ENCODE measurements around the gene SP100. TPM values are rescaled to one million over a fixed set of nuclear protein-coding genes. Genes with fewer than 3 reads are reported as not detected.

The SP100 gene
- total RNA-seq, 2 donors from 2014 or later: 66.5 to 80.1 TPM

DNA sequence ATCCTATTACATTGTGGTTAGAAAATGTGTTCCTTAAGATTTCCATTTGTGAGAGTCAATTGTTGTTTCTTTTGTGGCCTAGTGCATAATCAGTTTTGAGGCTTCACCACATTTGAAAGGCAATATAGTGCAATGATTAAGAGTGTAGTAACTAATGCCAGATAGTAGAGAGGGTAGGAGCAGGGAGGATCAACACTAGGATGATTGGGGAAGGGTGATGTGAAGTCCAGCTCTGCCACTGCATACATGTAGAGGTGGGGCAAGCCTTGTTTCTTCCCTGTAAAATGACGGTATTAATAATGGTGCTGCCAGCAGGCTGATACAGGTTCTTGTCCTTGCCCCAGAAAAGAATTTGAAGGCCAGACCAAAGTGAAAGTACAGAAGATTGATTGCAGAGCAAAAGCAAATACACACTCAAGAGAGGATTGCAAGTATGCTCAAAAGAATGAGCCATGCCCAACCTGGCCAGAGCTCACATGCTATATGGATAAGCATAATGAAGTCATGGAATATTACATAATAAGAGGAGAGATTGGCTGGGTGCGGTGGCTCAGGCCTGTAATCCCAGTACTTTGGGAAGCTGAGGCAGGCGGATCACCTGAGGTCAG is 8.0 kb downstream of the SP100 start:
- H3K27ac ChIP-seq: no peak overlapping the region
- no peak overlapping the region for H3K4me3 ChIP-seq
- H3K9me3 ChIP-seq: peaks cover 0 to 3% of the 10 kb centered on the region in 2 donors
- no peak for DNase-seq (ENCODE audit: low spot score)
- H3K27me3 ChIP-seq: no peaks in the 10 kb centered on the region
- TF ChIP-seq, protein P1, sequence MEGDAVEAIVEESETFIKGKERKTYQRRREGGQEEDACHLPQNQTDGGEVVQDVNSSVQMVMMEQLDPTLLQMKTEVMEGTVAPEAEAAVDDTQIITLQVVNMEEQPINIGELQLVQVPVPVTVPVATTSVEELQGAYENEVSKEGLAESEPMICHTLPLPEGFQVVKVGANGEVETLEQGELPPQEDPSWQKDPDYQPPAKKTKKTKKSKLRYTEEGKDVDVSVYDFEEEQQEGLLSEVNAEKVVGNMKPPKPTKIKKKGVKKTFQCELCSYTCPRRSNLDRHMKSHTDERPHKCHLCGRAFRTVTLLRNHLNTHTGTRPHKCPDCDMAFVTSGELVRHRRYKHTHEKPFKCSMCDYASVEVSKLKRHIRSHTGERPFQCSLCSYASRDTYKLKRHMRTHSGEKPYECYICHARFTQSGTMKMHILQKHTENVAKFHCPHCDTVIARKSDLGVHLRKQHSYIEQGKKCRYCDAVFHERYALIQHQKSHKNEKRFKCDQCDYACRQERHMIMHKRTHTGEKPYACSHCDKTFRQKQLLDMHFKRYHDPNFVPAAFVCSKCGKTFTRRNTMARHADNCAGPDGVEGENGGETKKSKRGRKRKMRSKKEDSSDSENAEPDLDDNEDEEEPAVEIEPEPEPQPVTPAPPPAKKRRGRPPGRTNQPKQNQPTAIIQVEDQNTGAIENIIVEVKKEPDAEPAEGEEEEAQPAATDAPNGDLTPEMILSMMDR (IDR thresholded peaks at IDR 0.05): no peak
- H3K36me3 ChIP-seq: peaks cover 15% of the 10 kb centered on the region
- peaks cover 0 to 34% of the 10 kb centered on the region in 2 donors for H3K4me1 ChIP-seq

DNA sequence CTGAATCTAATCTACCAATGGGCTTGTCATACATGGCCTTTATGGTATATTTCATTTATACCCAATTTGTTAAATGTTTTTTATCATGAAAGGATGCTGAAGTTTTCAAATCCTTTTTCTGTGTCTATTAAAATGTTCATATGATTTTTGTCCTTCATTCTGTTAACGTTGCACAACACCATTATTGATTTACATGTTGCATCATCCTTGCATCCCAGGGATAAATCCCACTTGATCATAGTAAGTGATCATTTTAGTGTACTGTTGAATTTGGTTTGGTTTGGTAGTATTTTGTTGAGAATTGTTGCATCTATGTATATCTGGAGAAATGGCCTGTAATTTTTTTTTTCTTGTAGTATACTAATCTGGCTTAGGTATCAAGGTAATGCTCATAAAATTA is 9.4 kb downstream of the SP100 start:
- Histone ChIP-seq H3K4me1 (peaks cover 0 to 25% of the 10 kb centered on the region in 2 donors), H3K4me3 (no peak overlapping the region), H3K27me3 (no peaks in the 10 kb centered on the region), H3K36me3 (peaks cover 15% of the 10 kb centered on the region), H3K27ac (no peak overlapping the region), H3K9me3 (peaks cover 0 to 13% of the 10 kb centered on the region in 2 donors)
- TF ChIP-seq, protein P1 (IDR thresholded peaks at IDR 0.05): no peak
- DNase-seq (ENCODE audit: low spot score): no peak

DNA sequence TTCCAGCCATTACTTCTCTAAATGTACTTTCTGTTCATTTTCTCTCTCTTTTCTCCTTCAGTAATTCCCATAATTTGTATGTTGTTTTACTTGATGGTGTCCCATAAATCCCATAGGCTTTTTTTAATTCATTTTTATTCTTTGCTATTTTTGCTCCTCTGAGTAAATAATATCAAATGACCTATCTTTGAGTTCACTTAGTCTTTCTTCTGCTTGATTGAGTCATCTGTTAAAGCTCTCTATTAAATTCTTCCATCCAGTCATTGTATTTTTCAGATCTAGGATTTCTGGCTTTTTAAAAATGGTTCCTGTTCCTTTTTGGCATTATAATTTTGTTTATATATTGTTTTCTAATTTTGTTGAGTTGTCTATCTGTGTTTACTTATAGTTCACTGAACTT is 13.5 kb downstream of the SP100 start:
- H3K4me1 ChIP-seq: peaks cover 0 to 10% of the 10 kb centered on the region in 2 donors
- H3K9me3 ChIP-seq: peaks cover 0 to 23% of the 10 kb centered on the region in 2 donors

DNA sequence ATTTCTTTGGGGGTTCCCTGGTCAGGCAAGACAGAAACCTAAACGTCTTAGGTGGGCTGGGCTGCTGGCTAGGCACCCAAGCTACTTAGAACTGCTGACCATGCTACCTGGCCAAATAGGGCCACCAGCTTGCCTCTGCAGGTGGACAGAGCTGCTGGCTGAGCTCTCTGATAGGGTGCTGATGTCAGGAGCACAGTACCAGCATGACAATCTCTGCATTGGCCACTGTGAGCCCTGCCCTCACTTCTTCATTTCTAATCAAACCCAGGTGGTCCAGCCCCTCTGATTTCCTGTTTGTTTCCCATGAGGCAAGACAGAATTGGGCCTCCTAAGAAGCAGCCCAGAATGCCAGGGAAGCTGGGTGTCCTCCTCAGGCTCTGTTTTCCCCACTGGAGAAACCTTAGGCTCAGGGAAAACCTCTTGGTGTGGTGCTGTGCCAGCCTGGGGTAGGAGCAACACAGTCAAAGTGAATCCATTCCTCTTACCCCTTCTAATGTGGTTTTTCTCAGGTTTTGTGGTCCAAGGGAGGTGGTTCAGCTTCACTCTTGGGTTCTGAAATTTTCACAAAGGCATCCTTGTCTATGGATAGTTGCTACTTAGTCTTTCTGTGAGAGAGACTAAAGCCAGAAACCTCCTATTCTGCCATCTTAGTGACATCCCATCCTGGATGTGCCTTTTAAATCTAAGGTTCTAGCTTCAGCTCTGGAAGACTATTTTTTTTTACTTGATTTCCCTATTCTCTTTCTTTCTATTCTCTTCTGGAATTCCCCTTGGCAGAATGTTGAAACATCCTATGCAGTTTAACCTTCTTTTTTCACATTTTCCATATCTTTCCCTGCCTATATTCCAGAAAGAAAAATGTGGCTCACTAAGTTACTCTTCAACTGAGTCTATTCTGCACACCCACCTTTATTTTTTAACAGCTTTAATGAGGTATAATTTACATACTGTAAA is 15.2 kb downstream of the SP100 start:
- H3K9me3 ChIP-seq: peaks cover 0 to 25% of the 10 kb centered on the region in 2 donors
- peaks cover 15% of the 10 kb centered on the region for H3K36me3 ChIP-seq
- no peak for DNase-seq (ENCODE audit: low spot score)

More for the DNA sequence above, 13.5 kb downstream of the SP100 start:
- no peak overlapping the region for H3K4me3 ChIP-seq
- peaks cover 15% of the 10 kb centered on the region for H3K36me3 ChIP-seq
- H3K27me3 ChIP-seq: no peaks in the 10 kb centered on the region
- TF ChIP-seq, protein P1 (IDR thresholded peaks at IDR 0.05): no peak
- no peak for DNase-seq (ENCODE audit: low spot score)
- no peak overlapping the region for H3K27ac ChIP-seq

DNA sequence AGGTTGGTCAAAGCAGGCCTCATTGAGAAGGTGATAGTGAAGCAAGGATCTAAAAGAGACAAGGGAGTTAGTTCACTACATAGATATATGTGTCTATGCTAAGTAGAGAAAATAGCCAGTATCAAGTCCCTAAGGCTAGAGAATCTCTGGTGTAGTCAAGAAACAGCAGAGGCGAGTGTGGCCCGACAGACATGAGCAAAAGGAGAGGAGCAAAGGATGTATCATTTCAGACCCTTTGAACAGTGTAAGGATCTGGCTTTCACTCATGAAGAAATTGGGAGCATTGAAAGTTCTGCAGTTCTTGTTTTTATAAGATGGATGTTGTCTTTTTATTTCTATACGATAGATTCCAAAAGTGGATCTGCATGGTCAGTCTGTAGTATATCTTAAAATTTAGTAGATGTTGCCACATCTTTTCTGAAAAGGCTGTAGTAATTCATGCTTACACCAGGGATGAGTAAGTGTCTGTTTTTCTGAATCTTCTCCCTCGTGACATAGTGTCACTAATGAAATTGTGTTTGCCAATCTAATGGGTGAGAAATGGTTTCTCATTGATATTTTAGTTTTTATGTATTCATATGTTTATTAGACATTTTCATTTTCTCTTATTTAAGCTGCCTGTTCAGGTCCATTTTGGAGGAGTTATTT is 18.8 kb downstream of the SP100 start:
- no peak overlapping the region for H3K27ac ChIP-seq
- H3K4me1 ChIP-seq: peaks cover 0 to 18% of the 10 kb centered on the region in 2 donors

More for the DNA sequence above, 15.2 kb downstream of the SP100 start:
- Histone ChIP-seq H3K27me3 (no peaks in the 10 kb centered on the region), H3K27ac (no peak overlapping the region), H3K4me3 (no peak overlapping the region), H3K4me1 (peaks cover 0 to 10% of the 10 kb centered on the region in 2 donors)
- TF ChIP-seq, protein P1 (IDR thresholded peaks at IDR 0.05): no peak

More for the DNA sequence above, 18.8 kb downstream of the SP100 start:
- no peak for DNase-seq (ENCODE audit: low spot score)
- Histone ChIP-seq H3K9me3 (peaks cover 0 to 19% of the 10 kb centered on the region in 2 donors), H3K4me3 (no peak overlapping the region), H3K27me3 (no peaks in the 10 kb centered on the region), H3K36me3 (no peaks in the 10 kb centered on the region)
- TF ChIP-seq, protein P1 (IDR thresholded peaks at IDR 0.05): no peak

All from right atrium auricular region (tissue), 2 donors.